GM23248 (cell line): ENCODE measurements around the gene TEX54. TPM values are rescaled to one million over a fixed set of nuclear protein-coding genes. Genes with fewer than 3 reads are reported as not detected.
A peak's percentile ranks its signal among the peaks of the same experiment; 100 is the strongest.

Experiments used
- DNase-seq: peaks from one replicate; pipeline ENCODE4 v3.0.0-alpha.2; 2015
- H2AFZ ChIP-seq: fragments of 200-600 bp; sonication (generic); 2 replicates; pipeline ENCODE4 v1.6.1; 2016; ENCODE audit warnings: antibody characterized with exemption
- H3F3A ChIP-seq: fragments of 200-600 bp; sonication (generic); 2 replicates; pipeline ENCODE4 v1.6.1; 2016; ENCODE audit warnings: mild to moderate bottlenecking, antibody characterized with exemption, mixed run types; ENCODE audit not compliant: insufficient read depth
- H3K27ac ChIP-seq: fragments of 200-600 bp; sonication (generic); 2 replicates; pipeline ENCODE4 v1.5.1; 2016; ENCODE audit warnings: mild to moderate bottlenecking
- H3K27me3 ChIP-seq: fragments of 200-600 bp; sonication (generic); replicated peaks from 2 replicates; pipeline ENCODE4 v1.6.1; 2016; ENCODE audit warnings: mild to moderate bottlenecking; ENCODE audit not compliant: insufficient read depth
- H3K36me3 ChIP-seq: fragments of 200-600 bp; sonication (generic); 2 replicates; pipeline ENCODE4 v1.6.1; 2016; ENCODE audit warnings: low read depth, mild to moderate bottlenecking
- H3K4me1 ChIP-seq: fragments of 200-600 bp; sonication (generic); 2 replicates; pipeline ENCODE4 v1.6.1; 2016; ENCODE audit warnings: mild to moderate bottlenecking; ENCODE audit not compliant: insufficient read depth
- H3K4me2 ChIP-seq: fragments of 200-600 bp; sonication (generic); one replicate; pipeline ENCODE4 v1.6.1; 2016; ENCODE audit warnings: mild to moderate bottlenecking; ENCODE audit not compliant: unreplicated experiment
- H3K4me3 ChIP-seq: fragments of 200-600 bp; sonication (generic); 2 replicates; pipeline ENCODE4 v1.5.1; 2016; ENCODE audit warnings: mild to moderate bottlenecking
- H3K79me2 ChIP-seq: fragments of 200-600 bp; sonication (generic); 2 replicates; pipeline ENCODE4 v1.6.1; 2016; ENCODE audit warnings: mild to moderate bottlenecking; ENCODE audit not compliant: insufficient read depth
- H3K9ac ChIP-seq: fragments of 200-600 bp; sonication (generic); 2 replicates; pipeline ENCODE4 v1.6.1; 2016; ENCODE audit warnings: mild to moderate bottlenecking
- H3K9me2 ChIP-seq: fragments of 200-600 bp; sonication (generic); 2 replicates; pipeline ENCODE4 v1.6.1; 2016; ENCODE audit warnings: mixed run types, mild to moderate bottlenecking, moderate library complexity; ENCODE audit not compliant: insufficient read depth
- H3K9me3 ChIP-seq: fragments of 200-600 bp; sonication (generic); one replicate; pipeline ENCODE4 v1.6.1; 2017; ENCODE audit warnings: low read depth
- H4K20me1 ChIP-seq: fragments of 200-600 bp; sonication (generic); 2 replicates; pipeline ENCODE4 v1.6.0; 2016; ENCODE audit not compliant: insufficient read depth
- EZH2 ChIP-seq: fragments of 200-600 bp; sonication (generic); IDR thresholded peaks from 2 replicates; pipeline ENCODE4 v1.6.1; 2018; ENCODE audit warnings: antibody characterized with exemption, mild to moderate bottlenecking; ENCODE audit not compliant: insufficient read depth, poor library complexity, severe bottlenecking
- EZH2phosphoT487 ChIP-seq: fragments of 200-600 bp; sonication (generic); IDR thresholded peaks from 2 replicates; pipeline ENCODE4 v1.6.1; 2018; ENCODE audit warnings: antibody characterized with exemption, moderate library complexity, mild to moderate bottlenecking, low read depth; ENCODE audit not compliant: insufficient read depth
- WGBS, 2 experiments: methylation state at CpG; one replicate each; pipeline ENCODE4 v1.1.6; 2015 to 2017; ENCODE audit warnings: low lambda C conversion rate in 2 of 2, low coverage in 1 of 2; ENCODE audit errors: missing lambda C conversion rate in 2 of 2; 5-methylcytosine and 5-hydroxymethylcytosine counted together
- in situ Hi-C: fragments of 300-500 bp; cut with MboI; formaldehyde crosslinking; loops from 2 replicates; pipeline ENCODE4 v1.15.0; 2020
- polyA plus RNA-seq: library from polyadenylated mRNA; unstranded; fragments of >200 nt; fragmentation: Nextera tagmentation; extraction: Ambion mirVana; gene quantifications from 2 replicates; pipeline ENCODE4 v1.2.1, GENCODE V29; 2016
- total RNA-seq: library from RNA; depleted of rRNA; stranded (reverse); fragments of >200 nt; shearing (Covaris generic); gene quantifications from 2 replicates; pipeline ENCODE4 v1.2.3, GENCODE V29; 2014

TEX54 gene
- total and polyA plus RNA-seq, 2 experiments from 2014 or later = 0.44 TPM; not detected in 1

- in situ Hi-C loops = no loop called here
- H3K4me1 ChIP-seq = peaks cover 16% of the 10 kb centered on the region
- no peaks in the 10 kb centered on the region for H3K27me3 ChIP-seq
- TF ChIP-seq EZH2 (no peak), EZH2phosphoT487 (no peak)
- H3K27ac ChIP-seq = peak overlapping the region; percentile 74
- H2AFZ ChIP-seq = peak overlapping the region; percentile 93
- 5 to 9% methylated on average over 20 of the region's 20 CpGs for WGBS, 2 experiments
- H3K9ac ChIP-seq = peak overlapping the region; percentile 90
- peaks cover 37% of the 10 kb centered on the region for H3K36me3 ChIP-seq
- peak overlapping the region; percentile 87 for H3K4me2 ChIP-seq
- H3F3A ChIP-seq = peaks cover 40% of the 10 kb centered on the region
- no peaks in the 10 kb centered on the region for H3K9me3 ChIP-seq
- peaks cover 9% of the 10 kb centered on the region for H4K20me1 ChIP-seq
- peak overlapping the region; percentile 90 for H3K4me3 ChIP-seq
- peaks cover 55% of the 10 kb centered on the region for H3K79me2 ChIP-seq
- DNase-seq = peak; percentile 42
- no peaks in the 10 kb centered on the region for H3K9me2 ChIP-seq
Observed at GRCh38 chr11:62856333-62856895, 23.8 kb upstream of the TEX54 start.

GRCh38 chr11:62855571-62856332 is 23.1 kb upstream of the TEX54 start:
- peak; percentile 99 for DNase-seq
- TF ChIP-seq EZH2 (no peak), EZH2phosphoT487 (no peak)
- H3K36me3 ChIP-seq = peaks cover 38% of the 10 kb centered on the region
- H3K4me1 ChIP-seq = peaks cover 16% of the 10 kb centered on the region
- no peaks in the 10 kb centered on the region for H3K9me3 ChIP-seq
- peak overlapping the region; percentile 92 for H3K9ac ChIP-seq
- in situ Hi-C loops = no loop called here
- 2 to 3% methylated on average over 54 of the region's 54 CpGs for WGBS, 2 experiments
- H3K4me3 ChIP-seq = peak overlapping the region; percentile 90
- H3F3A ChIP-seq = peaks cover 45% of the 10 kb centered on the region
- peak overlapping the region; percentile 93 for H2AFZ ChIP-seq
- H4K20me1 ChIP-seq = peaks cover 9% of the 10 kb centered on the region
- H3K4me2 ChIP-seq = peak overlapping the region; percentile 92
- H3K27me3 ChIP-seq = no peaks in the 10 kb centered on the region
- no peaks in the 10 kb centered on the region for H3K9me2 ChIP-seq
- H3K27ac ChIP-seq = peak overlapping the region; percentile 74
- peaks cover 50% of the 10 kb centered on the region for H3K79me2 ChIP-seq

GRCh38 chr11:62854825-62855570 is 22.4 kb upstream of the TEX54 start:
- Histone ChIP-seq H3K4me3 (peak overlapping the region; percentile 90), H3K9me3 (no peaks in the 10 kb centered on the region), H3K27ac (peak overlapping the region; percentile 54), H4K20me1 (peaks cover 9% of the 10 kb centered on the region), H3F3A (peaks cover 51% of the 10 kb centered on the region), H3K27me3 (no peaks in the 10 kb centered on the region), H3K79me2 (peaks cover 50% of the 10 kb centered on the region), H3K4me1 (peaks cover 16% of the 10 kb centered on the region), H3K4me2 (peak overlapping the region; percentile 92), H2AFZ (no peak overlapping the region), H3K9me2 (no peaks in the 10 kb centered on the region), H3K36me3 (peaks cover 38% of the 10 kb centered on the region), H3K9ac (peak overlapping the region; percentile 92)
- in situ Hi-C loops = no loop called here
- no peak for DNase-seq
- 2% methylated on average over 15 of the region's 15 CpGs for WGBS, 2 experiments
- TF ChIP-seq EZH2phosphoT487 = no peak
- no peak for TF ChIP-seq EZH2

- Histone ChIP-seq H2AFZ (no peak overlapping the region), H3K27me3 (no peaks in the 10 kb centered on the region), H3K36me3 (peaks cover 38% of the 10 kb centered on the region), H4K20me1 (peaks cover 9% of the 10 kb centered on the region), H3K27ac (0 out of 2 replicates have a peak overlapping the region, but pooled peaks have one; percentile 54), H3K9ac (peak overlapping the region; percentile 92), H3K9me2 (no peaks in the 10 kb centered on the region), H3K4me3 (peak overlapping the region; percentile 90), H3K9me3 (no peaks in the 10 kb centered on the region), H3K79me2 (peaks cover 50% of the 10 kb centered on the region), H3K4me2 (peak overlapping the region; percentile 92), H3K4me1 (peaks cover 16% of the 10 kb centered on the region), H3F3A (peaks cover 56% of the 10 kb centered on the region)
- no peak for TF ChIP-seq EZH2
- no peak for TF ChIP-seq EZH2phosphoT487
- 7 to 9% methylated on average over 8 of the region's 8 CpGs for WGBS, 2 experiments
- in situ Hi-C loops = no loop called here
- DNase-seq = no peak
Observed at GRCh38 chr11:62854013-62854824, 21.6 kb upstream of the TEX54 start.
